Mucosa of rectum (tissue), 2 donors: ENCODE data around the gene RALGPS2.

Experiments used
- H3K27ac ChIP-seq, 2 donors: one replicate each; pipeline ENCODE4 v1.7.0; 2013; ENCODE audit warnings: inconsistent platforms in 2 of 2, low read depth in 2 of 2, low read length in 2 of 2
- H3K27me3 ChIP-seq, 2 donors: one replicate each; pipeline ENCODE4 v1.7.0; 2013; ENCODE audit warnings: low read length in 2 of 2; ENCODE audit not compliant: control insufficient read depth in 2 of 2, insufficient read depth in 2 of 2
- H3K36me3 ChIP-seq, 2 donors: one replicate each; pipeline ENCODE4 v1.7.0; 2013; ENCODE audit warnings: low read length in 2 of 2; ENCODE audit not compliant: control insufficient read depth in 2 of 2, insufficient read depth in 2 of 2
- H3K4me1 ChIP-seq, 2 donors: one replicate each; pipeline ENCODE4 v1.7.0; 2013; ENCODE audit warnings: low read length in 2 of 2, mild to moderate bottlenecking in 1 of 2; ENCODE audit not compliant: control insufficient read depth in 2 of 2, insufficient read depth in 2 of 2
- H3K4me3 ChIP-seq, 2 donors: one replicate each; pipeline ENCODE4 v1.7.0; 2013; ENCODE audit warnings: low read length in 2 of 2
- H3K9ac ChIP-seq, 2 donors: one replicate each; pipeline ENCODE4 v1.7.0; 2013; ENCODE audit warnings: low read length in 2 of 2, low read depth in 1 of 2, mild to moderate bottlenecking in 1 of 2
- H3K9me3 ChIP-seq, 2 donors: one replicate each; pipeline ENCODE4 v1.7.0; 2013; ENCODE audit warnings: low read length in 2 of 2; ENCODE audit not compliant: control insufficient read depth in 2 of 2
- donor health status: healthy.
- donor health status: Normal muscosa, but diverticular disease.

RALGPS2 gene

GRCh38 chr1:178690496-178690895 lies 34.5 kb upstream of the RALGPS2 start:
- Histone ChIP-seq H3K27me3 (no peaks in the 10 kb centered on the region), H3K9ac (no peak overlapping the region), H3K9me3 (no peaks in the 10 kb centered on the region), H3K27ac (no peak overlapping the region), H3K4me1 (no peaks in the 10 kb centered on the region), H3K36me3 (no peaks in the 10 kb centered on the region), H3K4me3 (no peak overlapping the region)

- Histone ChIP-seq H3K4me3 (no peak overlapping the region), H3K9ac (no peak overlapping the region), H3K27me3 (no peaks in the 10 kb centered on the region), H3K9me3 (no peaks in the 10 kb centered on the region), H3K4me1 (no peaks in the 10 kb centered on the region), H3K36me3 (no peaks in the 10 kb centered on the region), H3K27ac (no peak overlapping the region)
These were observed 32.3 kb upstream of the RALGPS2 start for GRCh38 chr1:178692564-178693327.

- H3K9me3 ChIP-seq = no peaks in the 10 kb centered on the region
- H3K27ac ChIP-seq = no peak overlapping the region
- H3K9ac ChIP-seq = no peak overlapping the region
- no peaks in the 10 kb centered on the region for H3K27me3 ChIP-seq
- H3K4me1 ChIP-seq = no peaks in the 10 kb centered on the region
- H3K4me3 ChIP-seq = no peak overlapping the region
- no peaks in the 10 kb centered on the region for H3K36me3 ChIP-seq
These were observed 31.7 kb upstream of the RALGPS2 start for GRCh38 chr1:178693366-178693765.

GRCh38 chr1:178694923-178695525 lies 30.0 kb upstream of the RALGPS2 start:
- H3K27ac ChIP-seq = no peak overlapping the region
- no peak overlapping the region for H3K4me3 ChIP-seq

GRCh38 chr1:178702146-178702545 lies 22.9 kb upstream of the RALGPS2 start:
- Histone ChIP-seq H3K36me3 (no peaks in the 10 kb centered on the region), H3K27me3 (no peaks in the 10 kb centered on the region), H3K9ac (no peak overlapping the region), H3K9me3 (no peaks in the 10 kb centered on the region), H3K27ac (no peak overlapping the region), H3K4me3 (no peak overlapping the region), H3K4me1 (no peaks in the 10 kb centered on the region)

More at GRCh38 chr1:178694923-178695525, 30.0 kb upstream of the RALGPS2 start:
- no peaks in the 10 kb centered on the region for H3K9me3 ChIP-seq
- H3K36me3 ChIP-seq = no peaks in the 10 kb centered on the region
- H3K9ac ChIP-seq = no peak overlapping the region
- H3K27me3 ChIP-seq = no peaks in the 10 kb centered on the region
- H3K4me1 ChIP-seq = no peaks in the 10 kb centered on the region

GRCh38 chr1:178704833-178705232 lies 20.2 kb upstream of the RALGPS2 start:
- H3K4me3 ChIP-seq = no peak overlapping the region
- no peaks in the 10 kb centered on the region for H3K36me3 ChIP-seq
- H3K27me3 ChIP-seq = no peaks in the 10 kb centered on the region
- H3K9me3 ChIP-seq = no peaks in the 10 kb centered on the region
- H3K4me1 ChIP-seq = no peaks in the 10 kb centered on the region
- no peak overlapping the region for H3K27ac ChIP-seq
- no peak overlapping the region for H3K9ac ChIP-seq

- Histone ChIP-seq H3K4me3 (no peak overlapping the region), H3K27ac (no peak overlapping the region), H3K36me3 (no peaks in the 10 kb centered on the region)
These were observed 18.6 kb upstream of the RALGPS2 start for GRCh38 chr1:178706432-178706831.

GRCh38 chr1:178713259-178713658 lies 11.8 kb upstream of the RALGPS2 start:
- no peaks in the 10 kb centered on the region for H3K9me3 ChIP-seq
- no peaks in the 10 kb centered on the region for H3K27me3 ChIP-seq
- no peak overlapping the region for H3K27ac ChIP-seq
- no peaks in the 10 kb centered on the region for H3K4me1 ChIP-seq
- H3K36me3 ChIP-seq = no peaks in the 10 kb centered on the region
- H3K4me3 ChIP-seq = no peak overlapping the region
- no peak overlapping the region for H3K9ac ChIP-seq

More at GRCh38 chr1:178706432-178706831, 18.6 kb upstream of the RALGPS2 start:
- Histone ChIP-seq H3K4me1 (no peaks in the 10 kb centered on the region), H3K27me3 (no peaks in the 10 kb centered on the region), H3K9me3 (no peaks in the 10 kb centered on the region), H3K9ac (no peak overlapping the region)

GRCh38 chr1:178714453-178714852 lies 10.6 kb upstream of the RALGPS2 start:
- H3K27me3 ChIP-seq = no peaks in the 10 kb centered on the region
- H3K27ac ChIP-seq = no peak overlapping the region
- no peak overlapping the region for H3K4me3 ChIP-seq
- H3K9ac ChIP-seq = no peak overlapping the region
- no peaks in the 10 kb centered on the region for H3K4me1 ChIP-seq
- H3K9me3 ChIP-seq = no peaks in the 10 kb centered on the region
- H3K36me3 ChIP-seq = no peaks in the 10 kb centered on the region

- H3K9ac ChIP-seq = no peak overlapping the region
- H3K4me3 ChIP-seq = no peak overlapping the region
- H3K27me3 ChIP-seq = no peaks in the 10 kb centered on the region
- H3K9me3 ChIP-seq = no peaks in the 10 kb centered on the region
- no peaks in the 10 kb centered on the region for H3K36me3 ChIP-seq
- no peaks in the 10 kb centered on the region for H3K4me1 ChIP-seq
- H3K27ac ChIP-seq = no peak overlapping the region
These were observed 8.9 kb upstream of the RALGPS2 start for GRCh38 chr1:178716111-178716510.
